Pancreas (tissue), 10 donors: ENCODE data around the gene SHMT1. TPM values are rescaled to one million over a fixed set of nuclear protein-coding genes. Genes with fewer than 3 reads are reported as not detected.

Experiments
- ATAC-seq, 4 donors: fragments of 200-7000 bp; cut with Tn5 transposase; one replicate each; pipeline versions ENCODE4 v1.8.0 to v1.9.1; 2020; ENCODE audit warnings: mild to moderate bottlenecking in 4 of 4, moderate library complexity in 4 of 4
- DNase-seq, 6 donors: peaks; one replicate each; pipeline ENCODE4 v3.0.0-alpha.2; 2020
- FAIRE-seq: peaks from 2 replicates; lab custom pipeline; 2012; peaks lifted over from hg19 to GRCh38; lab: Jason Lieb, UNC
- H3K27ac ChIP-seq, 4 donors: fragments of 200-600 bp; sonication (generic); 1 replicate in 3 of 4; 2 replicates in 1 of 4; pipeline versions ENCODE4 v1.5.0 to v1.8.0; 2020
- H3K27me3 ChIP-seq, 4 donors: fragments of 200-600 bp; one replicate each; pipeline ENCODE4 v1.8.0; 2021
- H3K36me3 ChIP-seq, 3 donors: fragments of 200-600 bp; sonication (generic) in 1 of 3; one replicate each; pipeline versions ENCODE4 v1.5.0 to v1.8.0; 2020 to 2021
- H3K4me1 ChIP-seq, 3 donors: fragments of 200-600 bp; one replicate each; pipeline ENCODE4 v1.8.0; 2021
- H3K4me3 ChIP-seq, 4 donors: fragments of 200-600 bp; sonication (generic) in 2 of 4; one replicate each; pipeline versions ENCODE4 v1.5.0 to v1.8.0; 2020 to 2021
- H3K9me3 ChIP-seq, 4 donors: fragments of 200-600 bp; one replicate each; pipeline ENCODE4 v1.8.0; 2021
- WGBS, 2 donors: extraction: QIAGEN DNeasy Blood & Tissue Kit; methylation state at CpG; one replicate each; pipeline ENCODE4 v1.1.7; 2013; 5-methylcytosine and 5-hydroxymethylcytosine counted together
- intact Hi-C, 3 donors: fragments of 100-400 bp; cut with DNase I; formaldehyde crosslinking; loops; one replicate each; pipeline versions ENCODE4 v1.11.1 to v1.14.2; 2022
- polyA plus RNA-seq, 2 donors: library from polyadenylated mRNA; stranded (reverse); fragments of 200-250 nt; gene quantifications; one replicate each; pipeline ENCODE4 v1.2.3, GENCODE V29; 2013
- total RNA-seq, 6 donors: library from RNA; stranded (reverse); fragmentation: NEBNext Ultra II Directional in 4 of 6; extraction: Animal tissue kit (Norgen Biotek cat#: 25700) in 4 of 6; gene quantifications; one replicate each; pipeline versions ENCODE4 v1.2.1 to v1.2.4, GENCODE V29; 2021 to 2023
- TF ChIP-seq, protein P1 (sequence below), 4 donors: fragments of 200-600 bp; sonication (generic) in 3 of 4; IDR thresholded peaks; one replicate each; pipeline versions ENCODE4 v1.5.0 to v1.8.0; 2021; ENCODE audit warnings: antibody characterized with exemption in 4 of 4
- donor health status: healthy with polysubstance abuse.
- donor health status: DM: no; HTN: no; CAD: no; lungs with moderate emphysema.
- donor health status: DM: no; HTN: no; CAD: no.
- donor health status: control.
- donor health status: control.
- donor health status: Bipolar disorder and iron deficiency.
- donor health status: DM: yes; HTN: yes; CAD: no.
- donor health status: DM: no; HTN: no; CAD: no.
- donor health status: DM: no; HTN: no; CAD: no.
- donor health status: DM: yes; HTN: yes; CAD: no.

Gene SHMT1
- total and polyA plus RNA-seq, 8 donors, result 5.8 to 14.3 (median 11.2) TPM

DNA sequence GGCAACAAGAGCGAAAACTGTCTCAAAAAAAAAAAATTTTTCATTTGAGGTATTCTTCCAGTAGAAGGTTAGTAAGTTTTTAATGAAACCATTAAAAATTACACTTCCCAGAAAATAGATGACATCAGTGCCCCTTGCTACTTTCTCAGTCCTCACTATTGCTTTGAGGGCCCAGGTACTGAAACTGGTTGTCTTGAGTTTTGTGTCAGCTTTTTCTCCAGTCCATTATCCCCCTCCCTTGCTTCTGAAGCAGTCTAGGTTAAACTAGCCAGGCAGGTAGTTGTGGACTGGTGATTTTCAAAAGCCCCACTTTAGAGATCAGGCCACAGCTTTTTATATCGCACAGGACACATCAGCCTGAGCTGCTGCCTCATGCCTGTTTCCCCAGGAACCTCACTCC lies 37.3 kb downstream of the SHMT1 start:
- Histone ChIP-seq H3K4me1 (no peaks in the 10 kb centered on the region), H3K9me3 (no peaks in the 10 kb centered on the region), H3K4me3 (no peak overlapping the region), H3K27me3 (no peaks in the 10 kb centered on the region), H3K27ac (no peak overlapping the region), H3K36me3 (peaks cover 0 to 40% (median 3%) of the 10 kb centered on the region in 3 donors)
- intact Hi-C loops, result no loop called here
- ATAC-seq (no peak), DNase-seq (no peak), FAIRE-seq (no peak)
- 99 to 100% methylated on average over 2 of the region's 2 CpGs for WGBS, 2 donors
- TF ChIP-seq, protein P1, sequence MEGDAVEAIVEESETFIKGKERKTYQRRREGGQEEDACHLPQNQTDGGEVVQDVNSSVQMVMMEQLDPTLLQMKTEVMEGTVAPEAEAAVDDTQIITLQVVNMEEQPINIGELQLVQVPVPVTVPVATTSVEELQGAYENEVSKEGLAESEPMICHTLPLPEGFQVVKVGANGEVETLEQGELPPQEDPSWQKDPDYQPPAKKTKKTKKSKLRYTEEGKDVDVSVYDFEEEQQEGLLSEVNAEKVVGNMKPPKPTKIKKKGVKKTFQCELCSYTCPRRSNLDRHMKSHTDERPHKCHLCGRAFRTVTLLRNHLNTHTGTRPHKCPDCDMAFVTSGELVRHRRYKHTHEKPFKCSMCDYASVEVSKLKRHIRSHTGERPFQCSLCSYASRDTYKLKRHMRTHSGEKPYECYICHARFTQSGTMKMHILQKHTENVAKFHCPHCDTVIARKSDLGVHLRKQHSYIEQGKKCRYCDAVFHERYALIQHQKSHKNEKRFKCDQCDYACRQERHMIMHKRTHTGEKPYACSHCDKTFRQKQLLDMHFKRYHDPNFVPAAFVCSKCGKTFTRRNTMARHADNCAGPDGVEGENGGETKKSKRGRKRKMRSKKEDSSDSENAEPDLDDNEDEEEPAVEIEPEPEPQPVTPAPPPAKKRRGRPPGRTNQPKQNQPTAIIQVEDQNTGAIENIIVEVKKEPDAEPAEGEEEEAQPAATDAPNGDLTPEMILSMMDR (IDR thresholded peaks at IDR 0.05), result no peak

DNA sequence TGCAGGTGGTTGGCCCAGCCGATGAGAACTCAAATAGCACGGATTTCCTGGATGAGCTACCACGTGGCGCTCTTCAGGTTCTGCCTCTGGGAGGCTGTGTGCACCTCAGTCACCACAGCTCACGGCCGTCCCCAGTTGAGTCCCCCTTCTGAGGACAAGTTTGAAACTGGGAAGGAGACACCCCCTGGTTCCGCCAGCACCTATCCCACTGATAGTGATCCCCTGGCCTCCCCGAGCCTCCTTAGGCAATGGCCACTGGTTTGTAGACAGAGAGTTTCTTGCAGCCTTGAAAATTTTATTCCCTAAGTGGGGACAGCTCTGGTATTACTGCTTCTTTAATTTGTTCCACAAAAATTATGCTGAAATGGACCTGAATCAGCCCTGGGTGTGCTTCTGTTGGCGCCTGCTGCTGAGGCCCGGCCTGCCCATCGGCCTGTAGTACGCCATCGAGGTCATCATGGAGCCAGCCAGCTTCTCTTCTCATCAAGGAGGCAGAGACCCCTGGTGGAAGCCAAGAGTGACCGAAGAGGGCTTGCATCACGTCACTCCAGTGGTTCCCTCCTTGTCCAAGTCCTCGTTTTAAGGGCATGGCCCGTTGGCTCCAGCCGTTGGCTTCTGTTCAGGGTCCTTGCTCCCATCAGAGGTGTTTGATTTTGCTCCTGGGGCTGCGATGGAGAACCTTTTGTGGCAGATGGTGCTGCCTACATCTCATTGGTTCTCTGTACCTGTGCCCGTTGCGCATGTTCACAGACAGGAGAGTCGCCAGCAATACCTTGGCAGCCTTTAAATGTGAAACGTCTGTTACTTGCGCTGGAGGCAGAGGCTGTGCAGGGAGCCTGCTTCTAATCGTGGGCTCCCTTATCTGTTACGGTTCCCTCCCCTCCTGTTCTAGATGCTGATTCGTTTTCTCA lies 39.0 kb downstream of the SHMT1 start:
- Histone ChIP-seq H3K9me3 (no peaks in the 10 kb centered on the region), H3K36me3 (peaks cover 0 to 40% (median 0%) of the 10 kb centered on the region in 3 donors), H3K4me1 (peaks cover 0 to under 1% (median 0%) of the 10 kb centered on the region in 3 donors), H3K27ac (no peak overlapping the region), H3K4me3 (no peak overlapping the region), H3K27me3 (no peaks in the 10 kb centered on the region)
- DNase-seq (no peak), ATAC-seq (no peak), FAIRE-seq (no peak)
- 90 to 91% methylated on average over 27 of the region's 27 CpGs for WGBS, 2 donors
- TF ChIP-seq, protein P1 (IDR thresholded peaks at IDR 0.05), result no peak
- intact Hi-C loops, result no loop called here

DNA sequence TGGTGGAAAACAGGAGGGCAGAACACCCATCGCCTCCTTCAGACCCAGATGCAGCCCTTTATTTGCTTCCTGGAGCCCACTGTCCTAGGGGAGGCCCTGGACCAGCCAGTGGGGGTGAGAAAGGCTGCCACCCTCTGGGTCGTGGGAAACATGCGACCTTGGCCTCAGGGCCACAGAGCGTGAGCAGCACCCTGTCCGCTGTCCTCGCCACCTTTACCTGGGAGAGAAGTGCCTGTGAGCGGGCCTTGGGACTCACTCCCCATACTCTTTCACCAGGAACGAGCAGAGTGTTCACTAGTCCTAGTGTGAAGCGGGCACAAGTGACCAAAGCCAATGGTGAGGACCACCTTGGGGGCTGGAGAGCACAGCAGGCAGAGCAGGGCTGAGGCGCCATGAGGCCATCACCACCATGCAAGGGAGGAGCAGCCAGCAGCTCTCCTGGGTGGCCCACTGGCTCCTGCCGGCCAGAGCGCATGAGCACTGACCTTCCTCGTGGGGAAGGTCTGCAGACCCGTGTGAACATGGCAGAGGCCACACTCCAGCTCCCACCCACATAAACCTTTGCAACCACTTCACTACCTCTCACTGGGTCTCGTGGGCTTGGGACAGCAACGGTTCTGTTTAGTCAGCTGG lies 39.7 kb downstream of the SHMT1 start:
- no peaks in the 10 kb centered on the region for H3K27me3 ChIP-seq
- H3K4me1 ChIP-seq, result peaks cover 5 to 8% (median 7%) of the 10 kb centered on the region in 3 donors
- 84 to 88% methylated on average over 16 of the region's 16 CpGs for WGBS, 2 donors
- no peaks in the 10 kb centered on the region for H3K9me3 ChIP-seq
- H3K4me3 ChIP-seq, result no peak overlapping the region
- no peak overlapping the region for H3K27ac ChIP-seq
- peaks cover 0 to 35% (median 0%) of the 10 kb centered on the region in 3 donors for H3K36me3 ChIP-seq
- ATAC-seq (no peak), FAIRE-seq (no peak), DNase-seq (no peak)
- TF ChIP-seq, protein P1 (IDR thresholded peaks at IDR 0.05), result no peak
- intact Hi-C loops, result no loop called here

DNA sequence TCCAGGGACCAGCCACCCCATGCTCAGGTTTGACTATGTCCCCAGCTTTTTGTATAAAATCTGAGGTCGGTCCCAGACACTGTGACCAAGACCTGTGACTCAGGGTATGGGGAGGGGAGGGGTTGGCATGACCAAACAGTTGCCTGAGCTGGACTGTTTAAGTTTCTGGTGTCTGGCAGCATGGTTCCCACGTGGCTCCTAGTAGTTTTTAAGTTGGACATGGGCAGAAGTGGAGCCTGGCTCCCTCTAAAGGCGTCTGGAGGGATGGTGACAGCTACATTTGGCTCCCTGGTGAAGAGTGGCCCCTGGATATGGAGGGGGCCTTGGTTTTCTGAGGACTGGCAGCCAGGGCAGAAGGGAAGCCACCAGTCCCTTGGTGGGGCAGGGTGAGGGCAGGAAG lies 40.3 kb downstream of the SHMT1 start:
- H3K4me1 ChIP-seq, result peaks cover 11 to 14% (median 13%) of the 10 kb centered on the region in 3 donors

More for the DNA sequence above, 40.3 kb downstream of the SHMT1 start:
- Histone ChIP-seq H3K36me3 (peaks cover 0 to 35% (median 0%) of the 10 kb centered on the region in 3 donors), H3K4me3 (no peak overlapping the region), H3K9me3 (no peaks in the 10 kb centered on the region), H3K27ac (no peak overlapping the region), H3K27me3 (no peaks in the 10 kb centered on the region)
- WGBS, 2 donors, result 56 to 69% methylated on average over 3 of the region's 3 CpGs
- DNase-seq, result no peak
- ATAC-seq, result peak in 1 of 4 donors; percentile 12
- TF ChIP-seq, protein P1 (IDR thresholded peaks at IDR 0.05), result no peak
- intact Hi-C loops, result no loop called here
- no peak for FAIRE-seq
